NCI-H2196 treated with DMSO at 0.1 percent for 48 hours (cell line): ENCODE data around the gene RABL6.
"Not testable (repeated sequence)": the region's sequence is repeated elsewhere in the genome, so short reads cannot be mapped to it uniquely, and the experiment has no call there.

Experiments
- DNase-seq: peaks from one replicate; lab custom pipeline; 2025; ENCODE audit not compliant: unreplicated experiment; lab: John Stamatoyannopoulos, UW

RABL6 gene

DNA sequence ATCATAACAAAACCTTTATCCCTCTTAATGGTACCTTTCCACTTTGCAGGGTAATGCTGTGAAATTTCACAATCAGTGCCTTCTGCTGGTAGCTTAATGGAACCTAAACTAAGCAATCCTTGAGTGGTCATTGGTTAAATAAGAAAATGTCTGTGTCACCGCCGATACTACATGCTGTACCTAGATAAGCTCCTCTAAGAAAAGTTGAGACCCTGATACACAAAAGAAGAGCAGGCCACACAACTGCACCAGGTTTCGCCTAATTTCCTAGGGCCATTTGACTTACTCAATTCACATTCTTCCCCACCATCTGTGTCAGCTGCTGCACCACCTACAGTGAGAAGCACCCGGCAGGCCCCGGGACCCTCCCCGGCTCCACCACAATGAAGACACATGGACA is 67.4 kb downstream of the RABL6 start:
- no peak for DNase-seq

- no peak for DNase-seq
Observed at GRCh38 chr9:136876476-136876875, 68.7 kb downstream of the RABL6 start.

DNA sequence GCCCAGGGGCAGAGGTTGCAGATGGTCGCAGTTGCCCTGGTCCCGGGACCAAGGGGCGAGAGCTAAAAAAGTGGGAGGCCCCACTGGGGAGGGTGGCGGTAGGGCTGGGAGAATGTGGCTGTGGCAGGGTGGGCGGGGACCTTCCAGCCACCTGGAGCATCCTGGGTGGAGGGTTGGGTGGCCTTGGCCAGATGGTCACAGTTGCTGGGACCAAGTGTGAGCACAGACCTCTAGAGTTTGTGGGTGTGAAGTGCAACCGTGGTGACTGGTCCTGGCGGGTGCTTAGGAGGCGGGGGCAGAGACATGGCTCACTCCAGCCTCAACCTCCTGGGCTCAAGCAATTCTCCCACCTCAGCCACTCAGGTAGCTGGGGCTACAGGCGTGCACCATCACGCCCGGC is 72.9 kb downstream of the RABL6 start:
- no peak for DNase-seq

- no peak for DNase-seq
Observed at GRCh38 chr9:136881691-136882108, 74.0 kb downstream of the RABL6 start.

- peak; percentile 30 for DNase-seq
Observed at GRCh38 chr9:136882109-136882946, 74.6 kb downstream of the RABL6 start.

GRCh38 chr9:136882947-136883283 is 75.2 kb downstream of the RABL6 start:
- DNase-seq: not testable (repeated sequence)

GRCh38 chr9:136883670-136884069 is 75.9 kb downstream of the RABL6 start:
- not testable (repeated sequence) for DNase-seq

DNA sequence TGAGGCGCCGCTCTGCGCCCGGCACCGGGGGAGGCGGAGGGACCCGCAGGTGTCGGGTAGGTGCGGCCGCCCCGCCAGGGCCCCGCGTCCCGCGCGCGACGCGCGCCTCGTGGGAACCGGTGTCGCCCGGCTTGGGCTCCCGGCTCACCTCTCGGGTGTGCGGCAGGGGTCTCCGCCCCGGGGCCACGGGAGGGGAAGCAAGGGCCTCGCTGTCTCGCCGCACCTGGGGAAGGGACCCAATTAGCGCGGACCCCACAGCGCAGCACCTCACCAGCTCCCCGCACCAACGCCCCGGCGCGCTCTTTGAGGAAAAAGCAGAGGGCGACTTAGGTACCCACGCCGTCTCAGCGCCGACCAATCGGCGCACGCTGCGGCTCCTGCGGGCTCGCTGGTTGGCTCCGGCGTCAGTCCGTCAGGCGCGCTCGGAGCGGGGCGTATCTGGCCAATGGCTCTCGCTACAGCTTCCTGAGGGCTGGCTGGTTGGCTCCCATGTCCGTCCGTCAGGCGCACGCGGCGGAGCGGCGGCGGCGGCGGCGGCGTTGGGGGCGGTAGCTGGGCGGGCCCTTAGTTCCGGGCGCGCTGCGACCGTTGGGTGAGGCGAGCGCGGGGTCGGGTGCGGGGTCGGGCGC is 78.3 kb downstream of the RABL6 start, which contains the start of gene TRAF2:
Gene TRAF2, plus strand, starts transcription at position 567 of the 629 bp plus-strand sequence. CDS start 12,225 bp downstream, outside the sequence.
- peak; percentile 92 for DNase-seq

GRCh38 chr9:136886610-136887597 is 79.2 kb downstream of the RABL6 start:
- no peak for DNase-seq

DNA sequence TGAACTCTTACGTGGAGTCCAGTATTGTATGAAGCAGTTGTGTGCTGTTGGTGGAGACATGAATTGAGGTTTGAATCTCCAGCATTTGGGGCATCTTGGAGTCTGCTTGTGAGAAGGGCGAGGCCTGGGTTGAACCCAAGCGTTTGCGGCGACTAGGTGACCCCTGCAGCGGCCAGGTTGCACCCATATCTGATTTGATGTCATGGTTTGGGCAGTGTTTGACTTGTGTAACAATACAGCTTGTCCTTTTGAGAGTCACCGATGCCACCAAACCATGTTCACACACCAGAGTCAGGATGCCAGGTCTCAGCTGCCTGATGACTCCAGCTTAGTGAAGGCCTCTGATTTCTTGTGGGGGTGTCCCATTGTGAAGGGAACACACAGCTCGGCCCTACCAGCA is 80.7 kb downstream of the RABL6 start:
- DNase-seq: no peak

DNA sequence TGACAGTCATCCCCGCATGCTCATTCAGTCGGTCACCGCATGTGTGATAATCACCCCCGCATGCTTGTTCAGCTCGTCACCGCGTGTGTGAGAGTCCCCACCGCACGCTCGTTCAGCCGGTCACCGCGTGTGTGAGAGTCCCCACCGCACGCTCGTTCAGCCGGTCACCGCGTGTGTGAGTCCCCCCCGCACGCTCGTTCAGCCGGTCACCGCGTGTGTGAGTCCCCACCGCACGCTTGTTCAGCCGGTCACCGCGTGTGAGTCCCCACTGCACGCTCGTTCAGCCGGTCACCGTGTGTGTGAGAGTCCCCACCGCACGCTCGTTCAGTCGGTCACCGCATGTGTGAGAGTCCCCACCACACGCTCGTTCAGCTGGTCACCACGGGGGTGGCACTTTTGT is 82.1 kb downstream of the RABL6 start:
- no peak for DNase-seq

GRCh38 chr9:136890661-136891060 is 82.9 kb downstream of the RABL6 start:
- DNase-seq: no peak
